ENCODE measurements around the gene SLC4A8.

DNA sequence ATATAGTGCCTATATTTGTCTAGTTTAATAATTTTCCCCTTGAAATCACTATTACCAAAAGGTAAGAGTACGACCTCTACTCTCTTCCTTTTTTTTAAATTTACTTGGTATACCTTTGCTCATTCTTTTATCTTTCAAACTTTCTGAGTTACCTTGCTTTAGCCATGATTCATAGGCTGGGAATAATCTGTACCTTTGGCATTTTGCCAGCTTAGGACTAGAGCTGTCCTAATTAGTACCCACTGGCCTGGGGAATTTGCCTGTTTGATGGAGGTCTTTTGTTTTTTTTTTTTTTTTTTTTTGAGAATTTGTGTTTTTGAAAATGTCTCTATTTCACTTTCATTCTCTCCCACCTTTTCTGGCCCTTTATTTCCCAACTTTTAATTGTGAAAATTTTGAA, 8.7 kb upstream of the SLC4A8 start:
- TF ChIP-seq, protein P1, sequence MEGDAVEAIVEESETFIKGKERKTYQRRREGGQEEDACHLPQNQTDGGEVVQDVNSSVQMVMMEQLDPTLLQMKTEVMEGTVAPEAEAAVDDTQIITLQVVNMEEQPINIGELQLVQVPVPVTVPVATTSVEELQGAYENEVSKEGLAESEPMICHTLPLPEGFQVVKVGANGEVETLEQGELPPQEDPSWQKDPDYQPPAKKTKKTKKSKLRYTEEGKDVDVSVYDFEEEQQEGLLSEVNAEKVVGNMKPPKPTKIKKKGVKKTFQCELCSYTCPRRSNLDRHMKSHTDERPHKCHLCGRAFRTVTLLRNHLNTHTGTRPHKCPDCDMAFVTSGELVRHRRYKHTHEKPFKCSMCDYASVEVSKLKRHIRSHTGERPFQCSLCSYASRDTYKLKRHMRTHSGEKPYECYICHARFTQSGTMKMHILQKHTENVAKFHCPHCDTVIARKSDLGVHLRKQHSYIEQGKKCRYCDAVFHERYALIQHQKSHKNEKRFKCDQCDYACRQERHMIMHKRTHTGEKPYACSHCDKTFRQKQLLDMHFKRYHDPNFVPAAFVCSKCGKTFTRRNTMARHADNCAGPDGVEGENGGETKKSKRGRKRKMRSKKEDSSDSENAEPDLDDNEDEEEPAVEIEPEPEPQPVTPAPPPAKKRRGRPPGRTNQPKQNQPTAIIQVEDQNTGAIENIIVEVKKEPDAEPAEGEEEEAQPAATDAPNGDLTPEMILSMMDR (IDR thresholded peaks at IDR 0.05; ENCODE audit: low read depth, low read length): no peak
- TF ChIP-seq, protein P2, sequence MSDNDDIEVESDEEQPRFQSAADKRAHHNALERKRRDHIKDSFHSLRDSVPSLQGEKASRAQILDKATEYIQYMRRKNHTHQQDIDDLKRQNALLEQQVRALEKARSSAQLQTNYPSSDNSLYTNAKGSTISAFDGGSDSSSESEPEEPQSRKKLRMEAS (IDR thresholded peaks at IDR 0.05; ENCODE audit: low read depth, low read length): no peak
- no peak for TF ChIP-seq POLR2A (IDR thresholded peaks at IDR 0.05; ENCODE audit: extremely low read depth, insufficient read length)

Measured in NB4 (cell line).